NB4 (cell line): ENCODE data around the gene POMGNT2.

Source experiments
- DNase-seq: peaks from one replicate; pipeline ENCODE4 v3.0.0; 2010; ENCODE audit warnings: low read depth
- H3K4me3 ChIP-seq: one replicate; pipeline ENCODE4 v1.5.1; 2011; ENCODE audit warnings: mild to moderate bottlenecking, low read depth, low read length, moderate library complexity
- MYC ChIP-seq: IDR thresholded peaks from 2 replicates; pipeline ENCODE4 v1.6.1; 2011; ENCODE audit warnings: low read depth, low read length
- POLR2A ChIP-seq: IDR thresholded peaks from 2 replicates; pipeline ENCODE4 v1.6.1; 2011; ENCODE audit warnings: mild to moderate bottlenecking; ENCODE audit not compliant: insufficient read length; ENCODE audit errors: extremely low read depth
- TF ChIP-seq, protein P1 (sequence below): IDR thresholded peaks from 2 replicates; pipeline ENCODE4 v1.6.1; 2011; ENCODE audit warnings: low read depth, low read length
- TF ChIP-seq, protein P2 (sequence below): IDR thresholded peaks from one replicate; pipeline ENCODE4 v1.5.1; 2012; ENCODE audit warnings: low read depth, low read length

Gene POMGNT2

DNA sequence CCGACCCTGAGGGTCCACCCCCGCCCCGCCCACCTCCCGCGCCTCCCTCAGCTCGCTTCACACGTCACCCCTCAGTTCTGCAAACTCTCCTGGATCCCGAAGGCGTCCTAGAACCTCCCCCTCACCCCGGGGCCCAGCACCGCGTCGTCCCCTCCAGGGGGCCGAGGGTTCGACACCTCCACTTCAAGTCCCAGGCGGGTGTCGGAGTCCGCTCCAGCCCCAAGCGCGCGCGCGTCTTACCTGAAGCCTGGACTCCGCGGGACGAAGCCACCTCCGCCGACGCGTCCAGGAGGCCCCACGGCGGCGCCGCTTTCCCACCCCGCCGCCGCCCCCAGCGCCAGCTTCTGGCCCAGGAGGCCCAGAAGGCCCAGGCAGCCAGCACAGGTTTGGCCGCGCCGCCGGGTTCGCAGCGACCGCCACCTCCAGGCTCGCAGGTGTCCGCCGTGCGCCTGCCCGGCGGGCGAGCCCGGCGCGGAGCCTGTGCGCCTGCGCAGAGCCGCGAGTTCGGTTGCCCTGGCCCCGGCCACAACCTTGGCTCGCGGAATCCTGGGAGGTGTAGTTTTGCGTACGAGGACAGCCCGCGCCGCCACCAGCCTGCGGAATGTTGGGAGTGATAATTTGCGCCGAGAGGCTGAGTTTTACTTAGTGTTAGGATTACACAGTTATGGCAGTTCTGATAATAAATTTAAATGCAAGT lies at the start of gene POMGNT2:
Gene POMGNT2 (minus strand): TSS at position 484 of the 697 bp plus-strand sequence. CDS start 24,648 bp downstream, outside the sequence.
- DNase-seq = peak; percentile 65
- H3K4me3 ChIP-seq = peak within 1 kb of the TSS; percentile 44
- TF ChIP-seq MYC = no peak
- TF ChIP-seq, protein P1, sequence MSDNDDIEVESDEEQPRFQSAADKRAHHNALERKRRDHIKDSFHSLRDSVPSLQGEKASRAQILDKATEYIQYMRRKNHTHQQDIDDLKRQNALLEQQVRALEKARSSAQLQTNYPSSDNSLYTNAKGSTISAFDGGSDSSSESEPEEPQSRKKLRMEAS = no peak
- no peak for TF ChIP-seq POLR2A
- TF ChIP-seq, protein P2, sequence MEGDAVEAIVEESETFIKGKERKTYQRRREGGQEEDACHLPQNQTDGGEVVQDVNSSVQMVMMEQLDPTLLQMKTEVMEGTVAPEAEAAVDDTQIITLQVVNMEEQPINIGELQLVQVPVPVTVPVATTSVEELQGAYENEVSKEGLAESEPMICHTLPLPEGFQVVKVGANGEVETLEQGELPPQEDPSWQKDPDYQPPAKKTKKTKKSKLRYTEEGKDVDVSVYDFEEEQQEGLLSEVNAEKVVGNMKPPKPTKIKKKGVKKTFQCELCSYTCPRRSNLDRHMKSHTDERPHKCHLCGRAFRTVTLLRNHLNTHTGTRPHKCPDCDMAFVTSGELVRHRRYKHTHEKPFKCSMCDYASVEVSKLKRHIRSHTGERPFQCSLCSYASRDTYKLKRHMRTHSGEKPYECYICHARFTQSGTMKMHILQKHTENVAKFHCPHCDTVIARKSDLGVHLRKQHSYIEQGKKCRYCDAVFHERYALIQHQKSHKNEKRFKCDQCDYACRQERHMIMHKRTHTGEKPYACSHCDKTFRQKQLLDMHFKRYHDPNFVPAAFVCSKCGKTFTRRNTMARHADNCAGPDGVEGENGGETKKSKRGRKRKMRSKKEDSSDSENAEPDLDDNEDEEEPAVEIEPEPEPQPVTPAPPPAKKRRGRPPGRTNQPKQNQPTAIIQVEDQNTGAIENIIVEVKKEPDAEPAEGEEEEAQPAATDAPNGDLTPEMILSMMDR = no peak

DNA sequence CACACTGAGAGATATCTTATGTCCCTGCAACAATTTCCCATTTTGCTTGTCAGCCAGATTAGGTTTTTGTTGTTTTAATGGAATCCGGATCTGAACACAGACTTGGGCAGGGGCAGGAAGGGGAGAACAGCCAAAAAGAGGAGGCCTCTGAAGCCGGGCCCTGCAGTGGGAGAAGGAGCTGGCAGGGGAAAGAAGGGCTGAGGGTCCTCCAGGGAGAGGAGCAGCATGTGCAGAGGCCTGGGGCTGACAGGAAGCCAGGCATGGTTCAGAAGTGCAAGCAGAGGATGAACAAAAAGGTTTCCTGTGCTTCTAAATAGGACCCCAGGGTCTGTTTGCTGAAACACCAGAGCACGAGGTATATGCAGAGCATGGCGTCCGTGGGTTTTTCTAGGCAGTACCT lies 49.1 kb upstream of the POMGNT2 start:
- no peak for DNase-seq
- H3K4me3 ChIP-seq = no peak overlapping the region
- TF ChIP-seq, protein P2 = no peak
- TF ChIP-seq POLR2A = no peak
- TF ChIP-seq, protein P1 = no peak
- TF ChIP-seq MYC = no peak

DNA sequence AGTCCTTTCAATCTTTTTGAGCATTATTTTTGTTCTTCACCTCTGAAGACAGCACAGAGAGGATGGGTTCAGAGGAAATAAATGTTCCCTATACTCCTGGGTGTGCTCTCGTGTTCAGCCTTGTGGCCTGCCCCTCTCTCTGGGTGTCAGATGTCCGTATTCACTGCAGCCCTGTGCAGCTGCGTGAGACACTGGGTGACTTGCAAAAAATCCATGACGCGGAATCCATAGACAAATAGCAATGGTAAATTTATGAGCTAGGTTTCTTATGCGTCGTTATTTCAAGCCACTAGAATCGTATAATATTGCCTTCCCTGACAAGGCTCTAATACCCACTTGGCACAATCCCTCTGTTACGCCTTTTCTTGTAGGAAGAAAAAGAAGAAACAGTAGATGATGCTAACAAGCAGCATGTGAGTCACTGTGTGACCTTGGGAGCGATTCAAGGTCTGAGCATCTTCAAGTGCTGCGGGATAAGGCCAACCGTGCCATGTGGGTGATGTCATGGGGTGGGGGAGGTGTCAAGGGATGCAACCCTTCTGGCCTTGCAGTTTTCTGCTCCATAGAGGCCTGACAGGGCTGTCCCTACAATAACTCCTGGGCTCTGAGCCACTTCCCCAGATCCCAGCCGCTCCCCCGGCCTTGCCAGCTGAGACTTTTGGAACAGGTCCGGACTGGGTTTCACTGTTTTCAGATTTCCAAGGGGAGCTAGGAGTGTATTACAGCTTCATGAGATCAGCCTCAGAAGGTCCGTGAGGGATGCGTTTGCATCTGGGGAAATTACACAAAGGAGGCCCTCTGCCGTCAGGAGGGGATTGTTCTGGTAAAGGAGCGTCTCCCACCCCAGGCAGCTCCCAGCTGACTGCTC lies 47.6 kb upstream of the POMGNT2 start:
- TF ChIP-seq, protein P1 = no peak
- TF ChIP-seq MYC (no peak), POLR2A (no peak)
- TF ChIP-seq, protein P2 = no peak
- no peak for DNase-seq
- no peak overlapping the region for H3K4me3 ChIP-seq

DNA sequence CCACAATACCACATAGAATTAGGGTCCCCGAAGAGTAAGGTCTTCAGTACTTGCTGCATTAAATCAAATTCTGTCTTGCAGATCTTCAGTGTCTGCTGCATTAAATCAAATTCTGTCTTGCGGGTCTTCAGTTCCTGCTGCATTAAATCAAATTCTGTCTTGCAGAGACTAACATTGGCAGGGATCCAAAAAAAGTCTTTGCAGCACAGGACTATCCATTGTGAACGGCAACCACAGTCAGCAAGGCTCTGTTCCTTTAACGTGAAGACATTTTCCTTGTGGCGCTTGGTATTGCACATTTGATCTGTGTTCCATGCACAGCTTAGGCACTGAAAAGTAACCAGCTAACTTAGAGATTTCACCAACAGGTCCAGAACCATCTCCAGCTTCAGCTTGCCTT lies 46.8 kb upstream of the POMGNT2 start:
- no peak overlapping the region for H3K4me3 ChIP-seq
- TF ChIP-seq, protein P2 = no peak
- no peak for TF ChIP-seq POLR2A
- no peak for TF ChIP-seq MYC
- TF ChIP-seq, protein P1 = no peak
- no peak for DNase-seq

DNA sequence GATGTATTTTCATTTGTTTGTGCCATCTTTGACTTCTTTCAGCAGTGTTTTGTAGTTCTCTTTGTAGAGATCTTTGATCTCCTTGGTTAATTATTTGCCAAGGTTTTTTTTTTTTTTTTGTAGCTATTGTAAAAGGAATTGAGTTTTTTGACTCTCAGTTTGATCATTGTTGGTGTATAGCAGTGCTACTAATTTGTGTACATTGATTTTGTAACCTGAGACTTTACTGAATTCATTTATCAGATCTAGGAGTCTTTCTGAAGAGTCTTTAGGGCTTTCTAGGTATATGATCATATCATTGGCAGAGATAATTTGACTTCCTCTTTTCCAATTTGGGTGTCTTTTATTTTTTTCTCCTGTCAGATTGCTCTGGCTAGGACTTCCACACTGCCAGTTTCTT lies 42.2 kb upstream of the POMGNT2 start:
- H3K4me3 ChIP-seq = no peak overlapping the region
- TF ChIP-seq, protein P2 = no peak
- no peak for TF ChIP-seq POLR2A
- TF ChIP-seq MYC = no peak
- no peak for DNase-seq
